GM13976 (cell line): Measurements from ENCODE around the gene SLC25A34.

ENCODE experiments used
- DNase-seq: peaks from one replicate; pipeline ENCODE4 v3.0.0; 2012; ENCODE audit warnings: low spot score
- in situ Hi-C: fragments of 300-500 bp; cut with MboI; formaldehyde crosslinking; loops from one replicate; pipeline ENCODE4 v1.12.0; 2022; ENCODE audit warnings: low sequenced_read_pairs, mixed read lengths, inconsistent platforms; ENCODE audit not compliant: unreplicated experiment
- TF ChIP-seq, protein P1 (sequence below): IDR thresholded peaks from 2 replicates; pipeline ENCODE4 v1.5.1; 2012; ENCODE audit warnings: borderline replicate concordance, mild to moderate bottlenecking; ENCODE audit not compliant: insufficient read depth; ENCODE audit errors: extremely low read depth, missing control alignments, control extremely low read depth

The SLC25A34 gene

DNA sequence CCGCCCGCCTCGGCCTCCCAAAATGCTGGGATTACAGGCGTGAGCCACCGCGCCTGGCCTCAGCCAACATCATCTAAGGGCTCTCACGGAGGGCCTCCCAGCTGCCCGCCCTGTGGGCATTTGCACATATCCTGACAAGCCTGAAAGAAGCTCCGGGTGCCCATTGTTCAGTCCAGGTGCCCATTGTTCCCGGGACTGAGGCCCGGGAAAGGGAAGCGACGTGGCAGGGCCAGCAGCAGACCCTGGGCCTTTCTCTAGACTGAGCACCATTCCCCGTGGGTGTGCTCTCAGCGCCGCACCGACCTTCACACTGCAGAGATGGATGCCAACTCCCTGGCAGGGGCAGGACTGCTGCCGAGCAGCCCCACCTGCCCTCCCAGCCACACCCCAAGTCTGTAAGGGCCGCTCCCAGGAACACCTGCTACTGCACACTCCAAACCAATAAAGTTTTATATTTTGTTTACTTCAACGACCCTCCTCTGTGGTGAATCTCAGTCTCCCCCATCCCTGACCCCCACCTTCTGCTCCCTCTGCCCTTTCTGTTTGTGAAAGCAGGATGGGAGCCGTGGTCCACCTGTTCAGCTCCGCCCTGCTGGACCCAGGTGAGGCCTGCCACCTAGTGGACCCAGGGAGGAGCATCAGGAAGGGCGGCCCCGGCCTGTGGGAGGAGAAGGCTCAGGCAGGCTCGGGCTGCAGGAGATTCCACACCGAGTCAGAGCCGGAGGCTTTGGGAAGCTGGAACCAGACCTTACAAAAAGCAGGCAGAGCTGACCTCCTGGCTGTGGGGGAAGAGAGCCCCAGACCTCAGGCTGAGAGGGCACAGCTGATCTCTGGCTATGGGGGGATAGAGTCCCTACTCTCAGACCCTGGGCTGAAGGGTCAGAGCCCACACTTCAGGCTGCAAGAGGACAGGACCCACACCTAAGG is 5.1 kb downstream of the SLC25A34 start:
- DNase-seq = peak; percentile 91
- TF ChIP-seq, protein P1, sequence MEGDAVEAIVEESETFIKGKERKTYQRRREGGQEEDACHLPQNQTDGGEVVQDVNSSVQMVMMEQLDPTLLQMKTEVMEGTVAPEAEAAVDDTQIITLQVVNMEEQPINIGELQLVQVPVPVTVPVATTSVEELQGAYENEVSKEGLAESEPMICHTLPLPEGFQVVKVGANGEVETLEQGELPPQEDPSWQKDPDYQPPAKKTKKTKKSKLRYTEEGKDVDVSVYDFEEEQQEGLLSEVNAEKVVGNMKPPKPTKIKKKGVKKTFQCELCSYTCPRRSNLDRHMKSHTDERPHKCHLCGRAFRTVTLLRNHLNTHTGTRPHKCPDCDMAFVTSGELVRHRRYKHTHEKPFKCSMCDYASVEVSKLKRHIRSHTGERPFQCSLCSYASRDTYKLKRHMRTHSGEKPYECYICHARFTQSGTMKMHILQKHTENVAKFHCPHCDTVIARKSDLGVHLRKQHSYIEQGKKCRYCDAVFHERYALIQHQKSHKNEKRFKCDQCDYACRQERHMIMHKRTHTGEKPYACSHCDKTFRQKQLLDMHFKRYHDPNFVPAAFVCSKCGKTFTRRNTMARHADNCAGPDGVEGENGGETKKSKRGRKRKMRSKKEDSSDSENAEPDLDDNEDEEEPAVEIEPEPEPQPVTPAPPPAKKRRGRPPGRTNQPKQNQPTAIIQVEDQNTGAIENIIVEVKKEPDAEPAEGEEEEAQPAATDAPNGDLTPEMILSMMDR = peak; percentile 96
- in situ Hi-C loops = loop anchor here (10.0 to 25.0 kb wide), 2 partner anchors 146 to 404 kb away; no protein-coding TSS in a partner anchor

DNA sequence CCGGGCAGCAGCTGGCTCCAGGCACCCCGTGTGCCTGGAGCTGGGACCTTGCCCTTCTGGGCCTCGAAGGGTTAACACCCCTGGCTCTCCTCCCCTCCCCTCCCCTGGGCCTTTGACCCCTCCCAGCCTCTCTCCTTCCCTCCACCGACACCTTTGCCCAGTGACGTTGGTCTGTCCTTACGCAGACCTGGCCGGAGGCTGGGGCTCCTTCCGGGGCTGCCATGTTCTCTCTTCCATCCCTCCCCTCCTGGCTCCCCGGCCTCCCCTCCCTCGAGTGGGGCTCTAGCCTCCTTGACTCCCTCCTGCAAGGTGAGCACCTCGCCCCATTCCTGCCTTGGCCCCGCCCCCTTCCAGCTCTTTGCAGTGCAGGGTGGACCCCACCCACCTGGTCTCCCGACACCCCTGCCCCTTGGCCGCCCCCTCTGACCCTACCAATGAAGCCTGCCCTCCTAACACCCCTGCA is 6.3 kb downstream of the SLC25A34 start, which contains the start of gene TMEM82:
TMEM82 (plus strand) TSS at position 161 of the 463 bp plus-strand sequence; CDS start at position 222, 61 bp downstream.
- TF ChIP-seq, protein P1 = no peak
- in situ Hi-C loops = loop anchor here (10.0 to 25.0 kb wide), 2 partner anchors 148 to 405 kb away; no protein-coding TSS in a partner anchor
- DNase-seq = no peak

DNA sequence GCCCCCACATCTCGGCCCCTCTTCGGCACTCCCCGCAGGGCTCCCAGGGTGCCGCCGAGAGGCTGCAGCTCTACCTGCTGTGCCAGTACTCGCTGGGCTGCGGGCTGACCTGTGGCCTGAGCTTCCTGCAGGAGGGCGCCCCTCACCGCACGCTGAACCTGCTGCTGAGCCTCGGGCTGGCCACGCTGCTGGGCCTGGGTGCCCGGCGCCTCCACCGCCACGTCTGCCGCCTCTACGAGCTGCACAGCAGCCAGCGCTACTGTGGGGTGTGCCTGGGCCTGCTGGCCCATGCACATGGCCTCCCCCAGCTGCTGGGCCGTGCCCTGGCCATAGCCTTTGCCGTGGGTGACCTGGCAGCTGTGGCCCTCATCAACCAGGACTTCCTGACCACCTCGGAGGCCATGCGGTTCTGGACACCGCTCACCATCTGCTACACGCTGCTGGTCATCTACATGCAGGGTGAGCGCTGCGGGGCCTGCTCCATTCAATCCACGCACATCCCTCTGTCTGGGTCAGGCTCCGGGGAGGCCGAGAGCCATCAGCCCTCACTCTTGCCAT is 8.1 kb downstream of the SLC25A34 start:
- TF ChIP-seq, protein P1 = no peak
- in situ Hi-C loops = loop anchor here (10.0 to 25.0 kb wide), 2 partner anchors 149 to 407 kb away; no protein-coding TSS in a partner anchor
- DNase-seq = no peak

DNA sequence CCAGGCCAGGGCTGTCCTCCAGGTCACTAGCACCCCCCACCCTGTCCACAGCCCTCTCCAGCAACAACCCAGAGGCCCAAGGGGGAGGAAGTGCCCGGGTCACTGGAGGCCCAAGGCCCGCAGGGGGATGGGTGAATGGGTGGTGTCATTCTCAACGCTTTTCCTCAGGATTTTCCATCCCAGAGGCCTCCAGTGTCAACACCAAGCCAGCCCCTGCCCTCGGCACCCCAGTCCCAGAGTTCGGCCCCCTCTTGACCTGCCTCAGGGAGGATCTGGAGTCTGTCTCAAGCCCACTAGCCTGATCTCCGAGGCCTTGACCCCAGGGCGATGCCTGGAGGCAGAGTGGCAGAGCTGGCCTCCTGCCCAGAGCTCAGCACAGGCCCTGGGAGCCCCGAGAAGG is 11.3 kb downstream of the SLC25A34 start:
- TF ChIP-seq, protein P1 = no peak
- no peak for DNase-seq
- in situ Hi-C loops = loop anchor here (10.0 to 25.0 kb wide), 2 partner anchors 153 to 410 kb away; no protein-coding TSS in a partner anchor

DNA sequence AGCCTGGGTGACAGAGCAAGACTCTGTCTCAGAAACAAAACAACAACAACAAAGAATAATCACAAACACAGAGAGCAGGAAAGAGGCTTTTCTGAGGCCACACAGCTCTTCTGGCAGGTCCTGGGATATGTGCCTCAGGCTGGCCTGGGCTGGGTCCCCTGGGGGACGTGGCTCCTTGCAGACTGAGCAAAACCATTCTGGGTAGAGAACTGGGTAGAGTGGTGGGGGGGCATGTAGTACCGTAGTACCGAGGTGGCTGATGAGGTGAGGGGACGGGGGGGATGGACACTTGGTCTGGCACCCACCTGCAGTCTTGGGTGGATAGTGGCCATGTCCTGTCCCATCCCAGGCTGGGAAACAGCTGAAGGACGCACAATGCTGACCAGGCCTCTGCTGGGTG is 12.2 kb downstream of the SLC25A34 start:
- in situ Hi-C loops = loop anchor here (10.0 to 25.0 kb wide), 2 partner anchors 153 to 411 kb away; no protein-coding TSS in a partner anchor
- TF ChIP-seq, protein P1 = no peak
- no peak for DNase-seq

DNA sequence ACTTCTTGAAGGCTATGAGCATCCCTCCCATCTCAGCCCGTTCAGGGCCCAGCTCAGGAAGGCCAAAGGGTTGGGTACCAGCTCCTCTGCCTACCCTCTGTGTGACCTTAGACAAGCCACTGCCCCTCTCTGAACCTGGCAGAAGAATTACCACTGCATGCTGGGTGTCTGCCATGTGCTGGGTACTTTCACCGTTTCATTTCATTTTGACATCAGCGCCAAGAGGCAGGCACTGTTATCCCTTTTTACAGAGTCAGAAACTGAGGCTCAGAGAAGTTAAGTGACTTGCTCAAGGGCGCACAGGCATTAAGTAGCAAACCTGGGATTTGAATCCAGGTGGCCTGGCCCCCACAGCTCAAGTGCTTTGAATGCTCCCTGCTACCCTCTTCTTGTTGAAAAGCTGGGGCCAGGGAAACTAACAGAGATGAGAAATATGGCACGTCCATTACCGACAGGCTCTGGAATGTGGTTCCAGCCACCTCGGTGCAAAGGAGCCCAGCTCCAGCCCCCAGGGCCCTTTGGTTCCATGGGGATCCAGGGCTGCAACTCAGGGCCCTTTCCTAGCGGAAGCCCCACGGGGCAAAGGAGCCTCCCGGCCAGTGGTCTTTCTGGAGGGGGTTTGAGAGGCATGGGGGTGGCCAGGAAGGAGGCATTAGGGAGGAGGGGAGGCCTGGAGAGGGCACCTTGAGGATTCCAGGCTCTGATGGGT is 12.8 kb downstream of the SLC25A34 start:
- TF ChIP-seq, protein P1 = no peak
- no peak for DNase-seq
- in situ Hi-C loops = loop anchor here (10.0 to 25.0 kb wide), 2 partner anchors 154 to 412 kb away; no protein-coding TSS in a partner anchor
